ENCODE measurements around the gene CTNNA3. TPM values are rescaled to one million over a fixed set of nuclear protein-coding genes. Genes with fewer than 3 reads are reported as not detected.

The CTNNA3 gene
- total and polyA plus RNA-seq, 2 donors (not counting 1 experiment from before 2014, with no cell fraction given): not detected

GRCh38 chr10:66746711-66747110, 949.3 kb downstream of the CTNNA3 start:
- Histone ChIP-seq H2AFZ (ENCODE audit: low read length) (no peak overlapping the region), H4K20me1 (ENCODE audit: control insufficient read depth, extremely low read depth, insufficient read depth, low read length) (no peaks in the 10 kb centered on the region), H3K27ac (ENCODE audit: insufficient read depth, low read length) (no peak overlapping the region), H3K4me2 (ENCODE audit: extremely low read depth, insufficient read depth, low read length) (no peak overlapping the region), H3K9ac (ENCODE audit: insufficient read depth, low read length) (no peak overlapping the region), H3K4me1 (ENCODE audit: control insufficient read depth, extremely low read depth, insufficient read depth, low read length) (peaks cover 2% of the 10 kb centered on the region), H3K9me3 (ENCODE audit: control insufficient read depth, insufficient read depth, low read depth, low read length) (no peaks in the 10 kb centered on the region), H3K79me2 (ENCODE audit: control insufficient read depth, insufficient read depth, low read length) (no peaks in the 10 kb centered on the region), H3K27me3 (ENCODE audit: control insufficient read depth, insufficient read depth, low read length) (no peaks in the 10 kb centered on the region), H3K36me3 (ENCODE audit: control insufficient read depth, insufficient read depth, low read length) (no peaks in the 10 kb centered on the region), H3K4me3 (replicated peaks in 1 of 4; ENCODE audit: control extremely low read depth in 1 of 4, insufficient read depth in 1 of 4, low read depth in 3 of 4, low read length in 4 of 4) (no peak overlapping the region)
- TF ChIP-seq, protein P1, sequence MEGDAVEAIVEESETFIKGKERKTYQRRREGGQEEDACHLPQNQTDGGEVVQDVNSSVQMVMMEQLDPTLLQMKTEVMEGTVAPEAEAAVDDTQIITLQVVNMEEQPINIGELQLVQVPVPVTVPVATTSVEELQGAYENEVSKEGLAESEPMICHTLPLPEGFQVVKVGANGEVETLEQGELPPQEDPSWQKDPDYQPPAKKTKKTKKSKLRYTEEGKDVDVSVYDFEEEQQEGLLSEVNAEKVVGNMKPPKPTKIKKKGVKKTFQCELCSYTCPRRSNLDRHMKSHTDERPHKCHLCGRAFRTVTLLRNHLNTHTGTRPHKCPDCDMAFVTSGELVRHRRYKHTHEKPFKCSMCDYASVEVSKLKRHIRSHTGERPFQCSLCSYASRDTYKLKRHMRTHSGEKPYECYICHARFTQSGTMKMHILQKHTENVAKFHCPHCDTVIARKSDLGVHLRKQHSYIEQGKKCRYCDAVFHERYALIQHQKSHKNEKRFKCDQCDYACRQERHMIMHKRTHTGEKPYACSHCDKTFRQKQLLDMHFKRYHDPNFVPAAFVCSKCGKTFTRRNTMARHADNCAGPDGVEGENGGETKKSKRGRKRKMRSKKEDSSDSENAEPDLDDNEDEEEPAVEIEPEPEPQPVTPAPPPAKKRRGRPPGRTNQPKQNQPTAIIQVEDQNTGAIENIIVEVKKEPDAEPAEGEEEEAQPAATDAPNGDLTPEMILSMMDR (conservative IDR thresholded peaks at IDR 0.05 in 1 of 2, IDR thresholded peaks at IDR 0.05 in 1 of 2; ENCODE audit: low read depth in 1 of 2, low read length in 2 of 2): no peak
- DNase-seq (ENCODE audit: low read depth in 2 of 2): peak in 1 of 2 donors; percentile 61

- no peaks in the 10 kb centered on the region for H3K79me2 ChIP-seq (ENCODE audit: control insufficient read depth, insufficient read depth, low read length)
- H3K36me3 ChIP-seq (ENCODE audit: control insufficient read depth, insufficient read depth, low read length): no peaks in the 10 kb centered on the region
- no peaks in the 10 kb centered on the region for H4K20me1 ChIP-seq (ENCODE audit: control insufficient read depth, extremely low read depth, insufficient read depth, low read length)
- TF ChIP-seq, protein P1 (conservative IDR thresholded peaks at IDR 0.05 in 1 of 2, IDR thresholded peaks at IDR 0.05 in 1 of 2; ENCODE audit: low read depth in 1 of 2, low read length in 2 of 2): no peak
- no peak for TF ChIP-seq EZH2 (IDR thresholded peaks at IDR 0.05; ENCODE audit: low read length, missing control alignments)
- no peaks in the 10 kb centered on the region for H3K9me3 ChIP-seq (ENCODE audit: control insufficient read depth, insufficient read depth, low read depth, low read length)
- no peak overlapping the region for H2AFZ ChIP-seq (ENCODE audit: low read length)
- H3K27me3 ChIP-seq (ENCODE audit: control insufficient read depth, insufficient read depth, low read length): no peaks in the 10 kb centered on the region
- peaks cover 2% of the 10 kb centered on the region for H3K4me1 ChIP-seq (ENCODE audit: control insufficient read depth, extremely low read depth, insufficient read depth, low read length)
- no peak overlapping the region for H3K4me2 ChIP-seq (ENCODE audit: extremely low read depth, insufficient read depth, low read length)
- peak in 1 of 2 donors; percentile 64 for DNase-seq (ENCODE audit: low read depth in 2 of 2)
- no peak overlapping the region for H3K9ac ChIP-seq (ENCODE audit: insufficient read depth, low read length)
- no peak overlapping the region for H3K4me3 ChIP-seq (replicated peaks in 1 of 4; ENCODE audit: control extremely low read depth in 1 of 4, insufficient read depth in 1 of 4, low read depth in 3 of 4, low read length in 4 of 4)
- no peak overlapping the region for H3K27ac ChIP-seq (ENCODE audit: insufficient read depth, low read length)
Observed at GRCh38 chr10:66746246-66746645, 949.7 kb downstream of the CTNNA3 start.

DNA sequence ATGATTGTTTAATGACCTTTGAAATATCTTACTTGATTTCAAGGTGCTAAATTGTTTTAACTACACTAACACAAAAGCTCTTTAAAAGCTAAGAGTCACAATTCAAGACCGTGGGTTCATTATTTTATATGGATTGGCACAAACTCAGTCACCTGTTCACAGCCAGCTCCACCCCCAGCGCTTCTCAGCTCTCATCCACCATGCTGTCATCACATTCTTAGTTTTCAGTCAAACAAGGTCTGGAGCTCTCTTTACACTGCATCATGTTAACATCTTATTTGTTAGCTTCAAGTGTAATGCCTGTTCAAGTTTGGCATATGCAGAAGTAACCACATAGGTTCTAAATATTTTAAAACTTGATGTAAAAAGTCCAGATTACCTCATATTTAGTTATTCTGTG, 951.1 kb downstream of the CTNNA3 start:
- Histone ChIP-seq H3K27ac (ENCODE audit: insufficient read depth, low read length) (no peak overlapping the region), H3K4me2 (ENCODE audit: extremely low read depth, insufficient read depth, low read length) (no peak overlapping the region), H3K4me3 (replicated peaks in 1 of 4; ENCODE audit: control extremely low read depth in 1 of 4, insufficient read depth in 1 of 4, low read depth in 3 of 4, low read length in 4 of 4) (no peak overlapping the region), H3K9ac (ENCODE audit: insufficient read depth, low read length) (no peak overlapping the region), H4K20me1 (ENCODE audit: control insufficient read depth, extremely low read depth, insufficient read depth, low read length) (no peaks in the 10 kb centered on the region), H3K79me2 (ENCODE audit: control insufficient read depth, insufficient read depth, low read length) (no peaks in the 10 kb centered on the region), H3K36me3 (ENCODE audit: control insufficient read depth, insufficient read depth, low read length) (no peaks in the 10 kb centered on the region), H2AFZ (ENCODE audit: low read length) (no peak overlapping the region), H3K4me1 (ENCODE audit: control insufficient read depth, extremely low read depth, insufficient read depth, low read length) (peaks cover 2% of the 10 kb centered on the region), H3K9me3 (ENCODE audit: control insufficient read depth, insufficient read depth, low read depth, low read length) (no peaks in the 10 kb centered on the region), H3K27me3 (ENCODE audit: control insufficient read depth, insufficient read depth, low read length) (no peaks in the 10 kb centered on the region)
- TF ChIP-seq, protein P1 (conservative IDR thresholded peaks at IDR 0.05 in 1 of 2, IDR thresholded peaks at IDR 0.05 in 1 of 2; ENCODE audit: low read depth in 1 of 2, low read length in 2 of 2): no peak
- TF ChIP-seq EZH2 (IDR thresholded peaks at IDR 0.05; ENCODE audit: low read length, missing control alignments): no peak
- no peak for DNase-seq (ENCODE audit: low read depth in 2 of 2)
